Fibroblast of the conjunctiva (primary cell): ENCODE measurements around the gene TYROBP.
"Not testable (repeated sequence)": the region's sequence is repeated elsewhere in the genome, so short reads cannot be mapped to it uniquely, and the experiment has no call there.

Experiments used
- DNase-seq: peaks from one replicate; pipeline ENCODE4 v3.0.0-alpha.2; 2010; ENCODE audit warnings: low read depth

TYROBP gene

GRCh38 chr19:35899547-35900214 lies 8.4 kb downstream of the TYROBP start:
- peak; percentile 52 for DNase-seq

- no peak for DNase-seq
Observed at GRCh38 chr19:35898499-35898809, 9.6 kb downstream of the TYROBP start.

GRCh38 chr19:35897706-35898451 lies 10.2 kb downstream of the TYROBP start:
- no peak for DNase-seq

GRCh38 chr19:35896643-35897040 lies 11.5 kb downstream of the TYROBP start:
- no peak for DNase-seq

- no peak for DNase-seq
Observed at GRCh38 chr19:35895911-35896642, 12.0 kb downstream of the TYROBP start.

- DNase-seq, result no peak
Observed at GRCh38 chr19:35894342-35894741, 13.8 kb downstream of the TYROBP start.

GRCh38 chr19:35891819-35892218 lies 16.3 kb downstream of the TYROBP start:
- not testable (repeated sequence) for DNase-seq

- DNase-seq, result no peak
Observed at GRCh38 chr19:35890113-35890650, 17.9 kb downstream of the TYROBP start.

GRCh38 chr19:35889370-35890112 lies 18.6 kb downstream of the TYROBP start:
- DNase-seq, result no peak

GRCh38 chr19:35888398-35888797 lies 19.7 kb downstream of the TYROBP start:
- no peak for DNase-seq

- DNase-seq, result no peak
Observed at GRCh38 chr19:35887197-35887596, 20.9 kb downstream of the TYROBP start.

GRCh38 chr19:35885904-35886303 lies 22.2 kb downstream of the TYROBP start:
- no peak for DNase-seq

GRCh38 chr19:35885225-35885738 lies 22.8 kb downstream of the TYROBP start:
- DNase-seq, result no peak

- DNase-seq, result no peak
Observed at GRCh38 chr19:35883882-35884281, 24.2 kb downstream of the TYROBP start.

- DNase-seq, result peak; percentile 64
Observed at GRCh38 chr19:35882114-35882832, 25.8 kb downstream of the TYROBP start.

- DNase-seq, result peak; percentile 58
Observed at GRCh38 chr19:35879770-35880317, 28.3 kb downstream of the TYROBP start.

- no peak for DNase-seq
Observed at GRCh38 chr19:35879068-35879467, 29.0 kb downstream of the TYROBP start.

GRCh38 chr19:35874392-35874930 lies 33.6 kb downstream of the TYROBP start:
- DNase-seq, result no peak

- DNase-seq, result no peak
Observed at GRCh38 chr19:35872180-35872579, 35.9 kb downstream of the TYROBP start.

- no peak for DNase-seq
Observed at GRCh38 chr19:35871611-35872010, 36.5 kb downstream of the TYROBP start.

GRCh38 chr19:35870798-35871197 lies 37.3 kb downstream of the TYROBP start:
- DNase-seq, result no peak
